KOPT-K1 (cell line): ENCODE measurements around the gene PLXNB1.

ENCODE experiments used
- H3K27ac ChIP-seq: fragments of 200-600 bp; sonication (generic); 2 replicates; pipeline ENCODE4 v1.5.1; 2016; ENCODE audit warnings: antibody characterized with exemption, mild to moderate bottlenecking, low read depth, low read length; ENCODE audit not compliant: poor library complexity, severe bottlenecking
- H3K36me3 ChIP-seq: fragments of 200-600 bp; sonication (generic); 2 replicates; pipeline ENCODE4 v1.5.1; 2017; ENCODE audit warnings: antibody characterized with exemption, mild to moderate bottlenecking, low read length, moderate library complexity; ENCODE audit not compliant: insufficient read depth
- H3K9me3 ChIP-seq: fragments of 200-600 bp; sonication (generic); 2 replicates; pipeline ENCODE4 v1.5.1; 2017; ENCODE audit warnings: antibody characterized with exemption, low read length, mild to moderate bottlenecking; ENCODE audit not compliant: insufficient read depth, poor library complexity, severe bottlenecking

Gene PLXNB1

DNA sequence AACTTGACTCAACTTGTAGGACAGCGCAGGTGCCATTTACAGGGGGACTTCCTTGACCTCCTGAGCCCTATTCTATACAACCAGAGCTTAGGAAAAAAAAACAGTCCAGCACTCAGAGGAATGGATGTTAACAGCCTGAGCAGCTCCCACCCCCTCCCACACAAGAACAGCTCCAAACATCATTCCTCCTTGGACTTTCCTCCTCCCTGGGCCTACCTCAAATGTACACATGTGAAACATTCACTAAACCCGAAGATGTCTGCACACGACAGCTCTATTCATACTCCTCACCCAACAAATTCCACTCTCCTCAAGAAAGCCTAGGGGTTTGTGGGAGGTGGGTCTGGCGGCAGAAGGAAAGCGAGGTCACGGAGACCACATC lies 16.1 kb upstream of the PLXNB1 start:
- no peaks in the 10 kb centered on the region for H3K9me3 ChIP-seq
- H3K27ac ChIP-seq, result peak overlapping the region; percentile 68
- H3K36me3 ChIP-seq, result peaks cover 35% of the 10 kb centered on the region

DNA sequence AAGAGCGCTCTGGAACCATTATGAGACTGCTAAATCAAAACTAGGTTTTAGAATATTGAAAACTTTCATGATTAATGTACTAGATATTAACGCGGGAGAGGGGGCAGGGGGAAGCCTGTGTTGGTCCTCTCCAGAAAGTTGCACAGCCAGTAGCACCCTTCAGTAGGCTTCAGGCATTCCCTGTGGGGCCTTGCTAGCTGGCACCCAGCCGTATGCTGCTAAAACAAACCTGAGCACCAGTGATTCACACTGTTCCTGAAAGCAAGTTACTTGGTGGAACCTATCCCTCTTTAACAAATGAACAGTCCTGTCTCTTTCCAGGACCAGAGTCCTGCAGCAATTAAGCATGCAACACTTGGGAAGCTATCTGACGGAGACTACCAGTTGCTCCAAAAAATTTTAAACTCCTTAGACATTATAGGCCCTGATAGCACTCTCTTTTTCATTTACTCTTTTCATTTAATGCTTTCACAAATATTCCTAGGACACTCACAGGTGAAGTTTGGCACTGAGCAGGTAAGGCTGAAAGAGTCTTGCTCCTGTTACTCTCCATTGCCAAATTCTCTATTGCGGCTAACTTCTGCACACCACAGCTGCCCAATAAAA lies 15.5 kb upstream of the PLXNB1 start:
- H3K27ac ChIP-seq, result no peak overlapping the region
- H3K36me3 ChIP-seq, result peaks cover 35% of the 10 kb centered on the region
- H3K9me3 ChIP-seq, result no peaks in the 10 kb centered on the region

DNA sequence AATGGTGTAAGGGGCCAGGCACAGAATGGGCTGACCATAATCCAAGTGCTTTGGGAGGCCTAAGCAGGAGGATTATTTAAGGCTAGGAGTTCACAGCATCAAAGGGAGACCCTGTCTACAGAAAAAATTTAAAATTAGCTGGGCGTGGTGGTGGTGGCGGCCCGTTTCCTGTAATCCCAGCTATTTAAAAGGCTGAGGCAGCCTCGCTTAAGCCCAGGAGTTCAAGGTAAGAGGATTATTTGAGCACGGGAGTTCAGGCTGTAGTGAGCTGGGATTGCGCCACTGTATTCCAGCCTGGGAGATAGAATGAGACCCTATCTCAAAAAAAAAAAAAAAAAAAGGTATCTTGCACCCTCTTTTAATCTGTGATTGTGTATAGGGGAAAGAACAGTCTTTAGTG lies 12.1 kb upstream of the PLXNB1 start:
- Histone ChIP-seq H3K9me3 (no peaks in the 10 kb centered on the region), H3K36me3 (peaks cover 35% of the 10 kb centered on the region), H3K27ac (no peak overlapping the region)

DNA sequence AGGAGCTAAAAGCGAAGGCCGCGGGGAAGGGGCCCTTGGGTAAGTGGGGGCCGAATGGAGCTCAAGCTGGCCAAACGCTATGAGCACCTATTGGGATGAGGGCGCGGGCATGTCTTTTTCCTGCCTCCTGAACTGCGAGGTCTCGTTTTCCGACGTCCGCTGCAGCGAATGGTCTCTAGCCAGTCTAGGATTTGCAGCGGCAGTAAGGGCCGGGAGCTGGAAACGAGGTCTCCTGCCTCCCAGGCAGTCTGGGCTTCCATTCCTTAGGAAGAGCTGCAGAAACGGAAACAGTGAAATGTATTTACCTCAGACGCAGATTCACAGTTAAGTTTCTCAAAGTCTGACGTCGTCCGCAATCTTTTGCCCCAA lies 10.7 kb upstream of the PLXNB1 start:
- Histone ChIP-seq H3K36me3 (peaks cover 35% of the 10 kb centered on the region), H3K9me3 (no peaks in the 10 kb centered on the region), H3K27ac (peak overlapping the region; percentile 83)

DNA sequence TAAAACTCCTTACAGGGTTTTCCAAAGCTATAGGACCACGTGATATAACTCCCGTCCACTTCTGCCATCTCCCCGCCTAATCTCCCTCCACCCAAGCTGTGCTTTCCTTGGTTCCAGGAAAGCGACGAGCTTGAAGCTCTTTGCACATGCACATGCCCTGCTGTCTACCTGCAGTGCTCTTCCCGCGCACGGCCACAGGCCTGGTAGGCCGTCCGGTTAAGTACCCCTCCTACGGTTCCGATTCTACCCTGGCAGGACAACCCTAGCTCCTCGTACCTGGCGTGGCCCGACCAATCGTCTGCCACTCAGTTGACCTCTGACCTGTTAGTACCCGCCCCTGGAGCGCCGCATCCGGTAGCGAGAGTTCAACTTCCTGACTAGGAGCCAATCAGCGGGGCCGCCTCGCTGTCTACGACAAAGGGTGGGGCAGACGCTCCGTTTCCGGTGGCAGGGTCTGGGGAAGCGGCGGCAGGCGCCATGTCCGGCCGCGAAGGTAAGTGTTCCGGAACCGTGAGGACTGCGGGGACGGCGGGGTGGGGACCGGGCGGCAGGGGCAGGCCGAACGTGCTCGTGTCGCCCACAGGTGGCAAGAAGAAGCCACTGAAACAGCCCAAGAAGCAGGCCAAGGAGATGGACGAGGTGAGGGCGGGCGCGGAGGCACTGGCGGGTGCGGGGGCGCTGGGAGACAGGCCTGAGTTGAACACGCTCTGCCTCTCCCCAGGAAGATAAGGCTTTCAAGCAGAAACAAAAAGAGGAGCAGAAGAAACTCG lies 10.1 kb upstream of the PLXNB1 start, which contains the start of the genes CCDC51 and TMA7:
Gene CCDC51 (minus strand): TSS at position 300 of the 770 bp plus-strand sequence. CDS start 4,991 bp downstream, outside the sequence.
Gene TMA7 (plus strand): TSS at position 438 of the 770 bp plus-strand sequence. CDS start 40 bp downstream, at position 478.
- Histone ChIP-seq H3K27ac (peak within 1 kb of the TSS; percentile 83), H3K9me3 (no peaks in the 10 kb centered on the region), H3K36me3 (peaks cover 35% of the 10 kb centered on the region)

DNA sequence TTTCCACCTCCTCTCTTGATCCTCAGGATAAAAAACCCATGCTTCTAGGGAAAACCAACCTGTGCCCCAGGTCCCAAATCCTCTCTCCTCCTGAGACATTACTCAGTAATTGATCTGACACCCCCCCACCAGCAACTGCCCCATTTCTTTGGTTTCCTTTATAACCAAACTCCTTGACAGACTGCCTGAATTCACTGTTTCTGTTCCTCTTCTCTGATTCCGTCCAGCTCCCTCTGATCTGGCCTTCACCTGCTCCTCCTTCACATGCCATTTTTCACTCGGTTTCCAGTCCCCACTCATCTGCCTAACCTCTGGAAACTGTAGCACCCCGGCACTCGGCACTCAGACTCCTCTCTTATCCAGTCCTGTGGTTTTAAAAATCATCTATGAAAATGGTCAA lies 7.9 kb upstream of the PLXNB1 start:
- Histone ChIP-seq H3K27ac (no peak overlapping the region), H3K9me3 (no peaks in the 10 kb centered on the region), H3K36me3 (peaks cover 30% of the 10 kb centered on the region)

DNA sequence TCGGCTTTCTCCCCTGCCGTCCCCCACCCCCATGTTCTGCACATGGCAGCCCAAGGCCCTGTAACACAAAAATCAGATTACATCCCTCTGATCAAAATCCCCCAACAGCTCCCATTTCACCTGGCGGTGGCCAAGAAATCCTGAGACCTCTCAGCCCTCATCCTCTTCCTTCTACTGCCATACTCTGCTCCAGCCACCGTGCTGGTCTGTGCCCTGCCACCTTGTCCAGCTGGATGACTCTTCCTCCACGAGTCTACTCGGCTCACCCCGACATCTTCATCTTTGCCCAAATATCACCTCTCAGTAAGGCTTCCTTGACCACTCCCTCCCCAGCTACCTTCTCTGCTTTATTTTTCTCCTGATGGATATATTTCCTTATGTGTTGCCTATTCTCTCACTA lies 7.0 kb upstream of the PLXNB1 start:
- Histone ChIP-seq H3K27ac (no peak overlapping the region), H3K36me3 (peaks cover 28% of the 10 kb centered on the region), H3K9me3 (no peaks in the 10 kb centered on the region)

DNA sequence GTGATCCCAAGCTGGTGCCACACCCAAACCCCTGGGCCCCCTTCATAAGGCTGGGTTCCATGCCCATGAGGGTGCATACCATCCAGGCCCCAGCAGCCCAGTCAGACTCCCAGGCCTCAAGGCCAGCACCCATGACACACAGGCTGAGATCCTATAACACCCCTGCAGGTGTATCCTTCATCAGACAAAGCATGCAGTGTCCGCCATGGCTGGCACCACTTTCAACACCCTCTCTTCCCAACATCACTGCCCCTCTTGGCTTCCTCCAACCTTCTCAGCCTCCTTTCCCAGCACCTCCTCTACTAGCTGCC lies 6.5 kb upstream of the PLXNB1 start:
- peaks cover 24% of the 10 kb centered on the region for H3K36me3 ChIP-seq
- H3K27ac ChIP-seq, result no peak overlapping the region
- no peaks in the 10 kb centered on the region for H3K9me3 ChIP-seq

DNA sequence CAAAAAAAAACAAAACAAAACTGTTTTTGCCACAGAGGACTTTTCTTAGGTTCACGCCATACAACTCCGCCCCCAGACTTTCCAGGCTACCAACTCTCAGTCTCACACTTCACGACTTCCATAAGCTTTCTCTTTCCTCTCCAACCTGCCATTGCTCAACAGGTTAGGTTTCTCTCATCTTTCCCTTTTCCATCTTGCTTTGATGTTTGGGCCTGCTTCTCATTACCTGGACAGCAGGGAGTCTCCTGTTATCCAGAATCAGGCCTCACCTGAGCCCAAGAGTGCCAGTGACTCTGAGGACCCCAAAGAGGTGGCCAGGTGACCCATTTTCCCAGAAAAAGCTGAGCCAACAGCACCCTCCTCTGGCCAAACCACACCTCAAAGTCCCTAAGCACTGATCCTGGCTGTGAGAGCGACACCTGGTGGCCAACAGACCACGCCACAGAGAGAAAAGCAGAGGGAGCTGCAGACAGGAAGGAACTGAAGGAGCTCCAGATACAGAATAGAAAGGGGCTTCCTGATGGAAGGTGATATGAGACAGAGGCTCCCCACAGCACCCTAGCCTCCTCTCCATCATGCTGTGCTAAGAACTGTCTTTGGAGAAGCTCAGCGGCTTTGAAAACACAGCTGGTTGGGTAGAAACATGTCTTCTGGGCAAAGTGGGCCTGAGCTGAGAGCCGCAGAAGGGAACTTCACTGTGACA lies 6.0 kb upstream of the PLXNB1 start:
- Histone ChIP-seq H3K27ac (no peak overlapping the region), H3K36me3 (peaks cover 23% of the 10 kb centered on the region), H3K9me3 (no peaks in the 10 kb centered on the region)

DNA sequence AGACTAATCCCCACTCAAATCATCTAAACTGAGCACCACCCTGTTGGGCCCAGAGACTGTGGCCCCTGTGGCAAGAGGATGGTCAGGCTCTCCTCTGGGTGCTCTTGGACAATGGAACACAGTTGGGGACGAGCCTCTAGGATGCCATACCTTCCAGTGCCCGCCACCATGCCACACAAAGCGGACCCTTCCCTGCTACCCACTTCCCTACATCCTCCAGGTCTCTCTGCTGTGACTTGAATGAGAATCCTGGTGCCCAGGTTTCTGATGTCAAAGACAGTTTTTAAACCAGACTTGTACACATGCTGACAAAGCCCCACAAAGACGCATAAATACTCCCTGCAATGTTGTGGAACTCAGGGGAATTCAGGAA lies 5.3 kb upstream of the PLXNB1 start:
- H3K36me3 ChIP-seq, result peaks cover 23% of the 10 kb centered on the region
- H3K9me3 ChIP-seq, result no peaks in the 10 kb centered on the region
- H3K27ac ChIP-seq, result no peak overlapping the region

DNA sequence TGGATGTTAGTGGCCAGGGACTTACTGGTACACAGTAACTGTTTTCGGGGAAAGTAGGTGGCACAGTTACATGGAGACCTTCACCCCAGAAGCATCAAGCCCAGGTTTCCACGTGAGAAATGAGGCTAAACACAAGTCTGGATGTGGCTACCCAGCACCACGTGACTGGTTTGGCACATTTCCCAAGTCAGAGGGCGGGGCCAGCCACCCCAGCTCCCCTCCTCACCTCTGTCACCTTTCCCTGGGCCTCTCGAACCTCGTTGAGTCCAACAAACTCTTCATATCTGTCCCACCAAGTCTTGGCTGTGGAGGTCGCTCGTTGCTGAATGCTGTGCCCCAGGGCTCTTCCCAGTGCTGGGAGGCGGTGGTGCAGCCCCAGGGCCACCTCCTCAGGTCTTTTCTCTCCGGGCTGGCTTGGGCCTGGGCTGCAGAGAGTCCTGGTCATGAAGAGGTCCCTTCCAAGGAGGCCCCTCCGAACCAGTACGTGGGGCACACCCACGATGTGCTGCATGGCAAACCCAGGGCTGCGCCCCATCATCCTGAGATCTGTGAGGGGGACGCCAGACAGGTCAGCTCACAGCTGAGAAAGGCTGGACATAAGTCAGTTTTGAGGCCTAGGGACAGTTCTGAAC lies 4.8 kb upstream of the PLXNB1 start:
- Histone ChIP-seq H3K9me3 (no peaks in the 10 kb centered on the region), H3K36me3 (peaks cover 23% of the 10 kb centered on the region), H3K27ac (no peak overlapping the region)

DNA sequence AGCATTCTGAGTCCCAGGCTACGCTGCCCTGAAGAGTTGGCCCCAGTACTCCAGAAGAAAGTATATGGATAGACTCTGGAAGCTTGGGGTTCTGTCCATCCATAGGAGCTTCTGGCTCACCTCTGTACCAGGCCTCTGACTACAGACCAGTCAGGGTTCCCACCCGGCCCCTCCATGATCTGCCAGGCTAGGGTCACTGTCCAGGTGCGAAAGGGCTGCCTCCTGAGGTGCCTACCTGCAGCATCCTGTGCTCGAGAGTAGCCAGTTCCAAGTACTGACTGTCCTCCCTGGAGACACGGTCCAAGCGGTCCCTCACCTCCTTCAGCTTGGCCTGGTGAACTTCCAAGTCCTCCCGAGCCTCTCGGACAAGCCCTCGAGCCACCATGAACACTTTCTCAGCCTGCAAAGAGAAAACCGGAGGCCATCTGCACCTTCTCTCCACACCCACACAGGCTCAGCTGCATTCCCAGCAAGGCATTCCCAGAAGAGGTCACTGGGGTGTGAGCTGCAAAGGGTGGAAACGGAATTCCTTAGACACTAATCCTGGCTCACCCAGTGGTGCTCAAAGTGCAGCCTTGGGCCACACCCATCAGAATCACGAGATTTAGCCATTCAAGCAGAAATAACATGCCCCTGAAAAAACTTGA lies 3.7 kb upstream of the PLXNB1 start:
- H3K36me3 ChIP-seq, result peaks cover 23% of the 10 kb centered on the region
- no peaks in the 10 kb centered on the region for H3K9me3 ChIP-seq
- no peak overlapping the region for H3K27ac ChIP-seq

DNA sequence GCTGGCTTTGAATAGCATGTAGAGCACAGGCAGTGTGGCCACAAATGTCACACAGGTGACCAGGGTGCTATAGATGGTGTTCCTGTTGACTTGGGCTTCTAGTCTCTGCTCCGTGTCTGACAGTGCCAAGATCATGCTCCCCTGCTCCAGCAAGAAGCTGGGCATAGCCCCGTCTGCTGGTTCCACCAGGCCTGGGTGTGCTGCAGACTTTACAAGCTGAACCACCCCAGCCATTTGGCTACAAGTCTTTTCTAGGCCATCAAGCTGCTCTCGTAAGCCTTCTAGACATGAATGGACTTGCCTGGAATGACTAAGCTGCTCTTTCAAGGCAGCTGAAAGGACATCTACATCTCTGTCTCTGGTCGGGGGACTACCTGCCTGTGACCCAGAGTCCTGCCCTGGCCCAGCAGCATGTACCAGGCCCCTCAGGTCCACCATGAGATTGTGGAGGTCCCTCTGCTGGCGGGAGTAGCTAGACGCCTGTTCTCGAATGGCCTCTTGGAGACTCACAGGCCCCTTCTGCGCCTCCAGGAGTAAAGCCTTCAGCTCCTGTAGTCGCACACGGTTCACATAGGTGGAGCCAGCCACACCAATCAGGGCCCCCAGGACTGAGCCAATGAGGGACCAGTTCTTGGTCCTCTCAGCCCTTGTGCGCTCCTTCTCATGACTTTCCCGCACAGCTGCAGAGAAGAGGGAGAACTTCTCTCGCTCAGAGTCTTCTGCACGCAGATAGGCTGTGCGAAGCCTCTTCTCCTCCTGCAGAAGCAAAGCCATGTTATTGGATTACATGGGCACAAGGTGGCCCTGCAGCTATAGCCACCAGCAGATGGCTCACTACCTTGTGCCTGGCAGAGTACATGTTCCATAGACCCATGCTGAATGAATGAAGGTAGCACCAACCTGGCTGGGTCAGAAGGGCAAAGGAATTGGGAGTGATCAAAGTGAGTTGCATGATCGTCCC lies 2.8 kb upstream of the PLXNB1 start:
- H3K27ac ChIP-seq, result no peak overlapping the region
- H3K9me3 ChIP-seq, result no peaks in the 10 kb centered on the region
- peaks cover 23% of the 10 kb centered on the region for H3K36me3 ChIP-seq
